DMS79 (cell line): ENCODE measurements around the gene GPC6.
"Not testable (repeated sequence)": the region's sequence is repeated elsewhere in the genome, so short reads cannot be mapped to it uniquely, and the experiment has no call there.

ENCODE experiments used
- DNase-seq: peaks from one replicate; lab custom pipeline; 2025; lab: John Stamatoyannopoulos, UW

Gene GPC6

DNA sequence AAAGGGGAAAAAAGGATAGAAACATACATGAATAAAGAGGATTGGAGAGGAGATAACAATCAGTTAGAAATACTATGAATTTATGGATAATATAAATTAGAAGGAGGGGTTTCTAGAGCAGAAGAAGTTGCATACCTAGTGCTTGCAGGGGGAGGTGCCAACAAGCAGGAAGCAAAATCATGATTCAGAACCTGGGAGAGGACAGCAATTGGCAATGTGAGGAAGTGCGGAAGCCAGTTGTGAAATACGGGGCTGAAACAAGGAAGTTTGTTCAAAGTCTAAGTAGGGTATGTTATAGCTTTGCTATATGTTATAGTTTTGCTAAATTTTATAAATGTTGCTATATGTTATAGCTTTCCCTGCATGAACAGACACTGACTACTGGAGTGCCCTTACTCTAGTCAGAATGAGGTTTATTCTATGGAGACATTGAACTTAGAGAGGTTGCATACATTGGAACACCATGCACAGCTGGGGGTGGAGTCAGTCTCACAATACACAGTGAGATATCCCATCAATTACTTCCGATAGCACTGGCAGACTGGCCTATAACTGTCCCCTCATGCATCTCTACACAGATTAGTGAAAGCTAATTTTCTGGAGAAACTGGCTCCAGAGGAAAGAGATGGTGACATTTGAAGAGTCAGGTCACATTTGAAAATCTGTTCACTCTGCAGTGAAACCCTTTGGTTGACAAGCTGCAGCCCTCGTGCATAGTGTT lies 92.1 kb downstream of the GPC6 start:
- no peak for DNase-seq

DNA sequence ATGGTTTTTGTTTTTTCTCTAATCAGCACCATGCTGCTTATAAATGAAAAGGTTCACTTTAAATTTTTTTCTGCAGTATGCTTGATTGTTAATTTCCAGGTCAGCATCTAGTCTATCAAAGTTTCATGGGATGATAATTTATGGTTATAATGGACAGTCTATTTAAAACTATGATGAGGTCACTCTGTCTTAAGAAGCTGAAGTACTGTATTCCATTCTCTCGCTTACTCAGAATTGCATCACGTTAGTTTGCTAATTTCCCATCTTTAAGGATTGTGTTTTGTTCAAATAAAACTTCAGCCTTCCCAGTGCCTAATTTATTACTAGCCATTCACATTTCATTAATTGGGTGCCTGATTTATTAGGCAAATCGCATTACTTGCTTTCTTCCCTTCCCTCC lies 94.3 kb downstream of the GPC6 start:
- DNase-seq = no peak

DNA sequence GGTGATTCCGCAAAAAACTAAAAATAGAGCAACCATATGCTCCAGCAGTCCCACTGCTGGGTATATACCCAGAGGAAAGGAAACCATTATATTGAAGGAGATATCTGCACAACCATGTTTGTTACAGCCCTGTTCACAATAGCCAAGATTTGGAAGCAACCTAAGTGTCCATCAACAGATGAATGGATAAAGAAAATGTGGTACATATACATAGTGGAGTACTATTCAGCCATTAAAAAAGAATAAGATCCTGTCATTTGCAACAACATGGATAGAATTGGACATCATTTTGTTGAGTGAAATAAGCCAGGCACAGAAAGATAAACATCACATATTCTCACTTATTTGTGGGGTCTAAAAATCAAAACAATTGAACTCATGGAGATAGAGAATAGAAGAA lies 97.3 kb downstream of the GPC6 start:
- not testable (repeated sequence) for DNase-seq

DNA sequence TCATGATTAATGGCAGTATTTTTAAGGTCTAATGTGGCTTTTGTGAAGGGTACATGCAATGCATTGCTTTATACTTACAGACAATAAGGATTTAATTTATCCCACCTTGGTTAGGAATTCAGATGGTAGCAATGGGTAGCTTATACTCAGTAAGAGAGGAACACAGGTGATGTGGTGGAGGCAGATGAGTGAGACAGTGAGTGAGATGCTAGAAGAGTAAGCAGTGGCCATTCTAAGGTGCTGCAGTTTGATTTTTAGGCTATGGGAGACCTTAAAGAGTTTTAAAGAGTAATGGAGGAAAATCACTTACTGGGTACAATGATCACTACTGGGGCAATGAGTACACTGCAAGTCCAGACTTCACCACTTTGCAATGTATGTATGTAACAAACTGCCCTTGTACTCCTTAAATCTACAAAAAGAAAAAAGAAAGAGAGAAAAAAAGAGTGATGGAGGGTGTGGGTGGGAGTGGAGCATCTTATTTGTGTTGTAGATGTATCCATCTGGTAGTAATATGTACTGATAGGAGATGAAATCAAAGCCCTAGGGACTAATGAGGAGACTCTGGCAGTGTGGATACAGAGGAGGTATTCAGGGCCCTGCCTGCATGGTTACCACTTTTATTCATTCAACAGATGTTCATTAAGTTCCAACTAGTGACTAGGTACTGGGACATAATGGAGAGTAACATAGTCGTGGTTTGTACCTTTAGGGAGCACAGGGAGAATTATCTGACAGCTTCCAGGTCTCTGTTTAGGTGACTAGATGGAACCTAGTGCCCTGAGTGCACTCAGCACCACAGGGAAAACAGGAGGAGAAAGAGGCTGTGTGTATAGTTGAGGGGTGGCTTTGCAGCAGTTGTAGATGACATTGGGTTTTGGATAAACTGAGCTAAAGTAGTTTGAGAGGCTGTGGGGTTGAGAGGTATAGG lies 99.0 kb downstream of the GPC6 start:
- DNase-seq = no peak

DNA sequence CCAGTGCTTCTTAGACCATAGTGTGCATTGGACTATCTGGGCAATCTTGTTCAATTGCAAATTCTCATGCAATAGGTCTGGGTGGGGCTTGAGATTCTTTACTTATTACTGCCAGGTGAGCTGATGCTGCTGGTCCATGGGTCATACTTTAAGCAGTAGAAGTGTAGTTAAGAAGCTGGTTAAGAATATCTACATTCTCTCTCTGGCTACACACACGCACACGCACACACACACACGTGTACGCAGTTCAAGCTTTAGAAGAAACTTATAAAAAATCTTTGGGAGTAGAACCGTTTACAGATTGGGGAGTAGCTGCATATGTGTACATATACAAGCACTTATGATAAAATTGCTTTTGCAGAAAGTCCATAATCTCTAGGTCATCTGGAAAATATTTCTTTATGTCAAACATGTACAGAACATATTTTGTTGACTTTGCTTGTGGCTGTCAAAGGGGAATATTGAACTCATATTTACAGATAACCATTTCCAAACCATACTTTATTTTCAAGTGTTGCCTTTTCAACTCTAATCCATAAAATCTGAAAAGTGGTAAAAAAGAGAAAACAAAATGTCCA lies 99.7 kb downstream of the GPC6 start:
- no peak for DNase-seq

DNA sequence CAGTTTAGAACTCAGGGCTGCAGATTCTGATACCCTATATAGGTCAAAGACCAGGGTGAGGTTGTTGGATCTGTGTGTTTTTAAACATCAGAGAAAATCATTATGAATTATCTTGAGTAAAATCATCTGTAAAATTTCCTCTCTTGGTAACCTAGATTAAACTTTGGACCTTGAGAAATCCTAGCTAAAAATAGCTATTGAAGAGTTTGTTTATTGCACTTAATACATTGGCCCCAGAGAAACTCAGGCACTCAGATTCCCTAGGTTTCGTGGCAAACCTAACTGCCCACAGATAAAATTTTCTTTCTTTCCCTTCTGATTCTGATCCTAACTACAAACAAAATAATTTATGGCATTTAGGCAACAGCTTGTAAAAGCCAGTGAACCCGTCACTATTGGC lies 102.3 kb downstream of the GPC6 start:
- DNase-seq = no peak

DNA sequence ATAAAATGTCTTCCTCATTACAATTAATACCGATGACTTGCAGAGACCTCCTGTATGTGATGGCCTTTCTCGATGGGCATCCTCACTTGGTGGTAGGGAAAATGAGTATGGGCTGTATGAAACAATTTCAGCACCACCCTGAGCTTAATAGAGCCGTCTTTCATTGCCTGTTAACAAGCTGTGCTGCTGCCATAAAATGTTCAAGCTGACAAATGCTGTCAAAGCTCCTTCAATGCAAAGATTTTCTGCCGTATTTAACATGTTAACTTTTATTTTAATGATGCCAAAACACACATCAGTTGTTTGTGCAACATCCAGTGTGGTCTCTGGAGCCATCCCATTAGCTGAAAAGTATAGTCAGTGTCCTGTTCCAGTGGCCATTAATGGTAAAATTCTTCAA lies 110.1 kb downstream of the GPC6 start:
- no peak for DNase-seq

DNA sequence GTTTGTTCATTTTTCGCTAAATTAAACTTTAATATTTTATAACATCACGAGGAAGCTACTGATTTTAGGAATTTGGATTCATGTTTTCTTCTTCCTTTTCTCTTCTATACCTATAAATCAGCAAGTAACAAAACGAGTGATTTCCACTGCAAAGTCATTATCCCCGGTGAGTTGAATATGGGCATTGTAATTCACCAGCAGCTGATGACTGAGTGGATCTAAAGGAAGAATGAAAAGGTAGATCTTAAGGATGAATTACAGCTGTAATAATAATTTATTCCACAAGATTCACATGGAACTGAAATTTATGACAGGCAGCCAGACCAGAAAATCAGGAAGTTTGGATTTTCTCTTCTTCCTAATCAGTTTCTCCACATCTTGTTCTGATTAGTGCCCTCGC lies 111.4 kb downstream of the GPC6 start:
- no peak for DNase-seq

DNA sequence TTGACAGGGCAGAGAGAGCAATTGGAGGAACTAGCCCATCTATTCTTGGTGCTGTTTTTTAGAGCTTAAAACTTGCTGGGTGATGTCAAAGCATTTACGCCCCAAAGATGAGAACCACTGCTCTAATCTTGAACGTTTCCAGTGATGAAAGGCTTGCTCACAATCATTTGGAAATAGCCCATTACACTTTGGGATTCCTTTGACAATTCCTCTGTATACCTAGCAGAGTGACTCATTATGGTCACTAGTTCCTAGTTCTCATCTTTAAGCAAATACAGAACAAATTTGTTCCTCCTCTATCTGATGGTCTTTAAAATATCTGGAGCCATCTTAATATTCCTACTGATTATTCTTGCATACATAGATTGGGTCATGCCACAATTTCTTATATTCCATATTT lies 112.3 kb downstream of the GPC6 start:
- no peak for DNase-seq

DNA sequence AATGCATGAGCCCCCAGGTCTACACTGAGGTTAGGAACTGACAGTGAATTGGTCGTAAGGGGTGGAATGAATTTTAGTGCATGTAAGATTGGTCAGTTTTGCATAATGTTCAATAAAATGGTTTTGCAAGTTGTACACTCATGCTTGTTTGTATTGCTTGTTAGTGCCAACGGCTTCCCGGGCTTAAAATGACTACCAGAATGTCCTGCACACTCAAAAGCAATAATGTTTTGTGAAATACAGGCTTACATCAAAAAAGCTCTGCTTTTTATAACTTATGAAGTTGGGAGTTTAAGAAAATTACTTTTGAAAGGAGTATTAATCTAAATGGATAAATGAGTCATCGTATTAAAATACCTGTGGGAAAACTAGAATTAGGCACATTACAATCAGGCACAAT lies 112.9 kb downstream of the GPC6 start:
- no peak for DNase-seq

DNA sequence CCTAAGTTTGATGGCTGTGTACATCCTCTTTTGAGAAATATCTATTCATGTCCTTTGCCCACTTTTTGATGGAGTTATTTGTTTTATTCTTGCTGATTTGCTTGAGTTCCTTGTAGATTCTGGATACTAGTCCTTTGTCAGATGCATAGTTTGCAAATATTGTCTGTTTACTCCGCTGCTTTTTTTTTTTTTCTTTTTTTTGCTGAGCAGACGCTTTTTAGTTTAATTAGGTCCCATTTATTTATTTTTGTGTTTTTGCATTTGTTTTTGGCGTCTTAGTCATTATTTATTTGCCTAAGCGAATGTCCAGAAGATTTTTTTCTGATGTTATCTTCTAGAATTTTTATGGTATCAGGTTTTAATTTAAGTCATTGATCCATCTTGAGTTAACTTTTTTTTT lies 114.9 kb downstream of the GPC6 start:
- DNase-seq = no peak

DNA sequence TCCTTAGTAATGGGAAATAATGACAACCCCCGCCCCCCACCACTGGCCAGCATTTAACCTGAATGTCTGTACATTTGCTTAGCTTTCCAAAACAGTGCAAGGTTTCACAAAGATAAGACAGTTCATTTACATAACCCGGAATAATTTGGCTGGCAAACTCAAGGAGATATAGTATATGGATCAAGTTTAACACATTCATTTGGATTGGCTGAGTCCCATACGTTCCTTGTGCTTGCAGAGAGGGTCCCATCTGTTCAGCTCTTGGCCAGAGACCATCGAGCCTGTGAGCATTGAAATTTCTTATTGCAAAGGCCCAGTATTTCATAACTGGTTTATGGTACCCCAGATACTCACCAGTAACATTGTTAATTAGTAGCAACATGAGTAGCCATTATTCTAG lies 116.5 kb downstream of the GPC6 start:
- DNase-seq = no peak

DNA sequence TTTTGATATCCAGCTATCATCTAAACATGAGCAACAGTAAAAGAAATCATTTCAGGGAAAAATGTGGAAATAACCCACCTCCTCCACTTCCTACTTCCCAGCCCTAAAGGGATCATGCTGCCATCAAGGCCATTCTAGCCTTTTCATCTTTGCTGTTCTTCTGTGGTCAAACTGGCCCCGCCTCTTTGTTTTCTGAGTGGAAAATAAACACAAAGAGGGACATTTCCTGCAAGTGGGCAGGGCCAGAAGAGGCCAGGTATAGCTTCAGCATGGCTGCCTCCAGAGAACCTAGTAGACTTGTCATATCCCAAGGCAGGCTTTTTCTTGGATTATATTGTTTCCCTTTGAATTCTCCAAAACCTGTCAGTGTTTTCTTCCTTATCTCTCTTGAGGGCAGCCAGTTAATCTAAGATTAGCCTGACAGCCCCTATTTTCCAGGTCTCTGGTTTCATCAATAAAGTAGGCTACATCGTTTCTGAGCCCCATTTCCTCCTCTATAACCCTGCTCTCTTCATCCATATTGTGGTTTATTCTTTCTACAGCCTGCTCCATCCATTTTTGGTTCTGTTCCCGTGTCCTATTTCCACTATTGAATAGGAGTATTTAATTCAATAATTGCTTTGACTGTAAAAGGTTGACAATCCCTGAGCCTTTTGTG lies 117.6 kb downstream of the GPC6 start:
- no peak for DNase-seq

DNA sequence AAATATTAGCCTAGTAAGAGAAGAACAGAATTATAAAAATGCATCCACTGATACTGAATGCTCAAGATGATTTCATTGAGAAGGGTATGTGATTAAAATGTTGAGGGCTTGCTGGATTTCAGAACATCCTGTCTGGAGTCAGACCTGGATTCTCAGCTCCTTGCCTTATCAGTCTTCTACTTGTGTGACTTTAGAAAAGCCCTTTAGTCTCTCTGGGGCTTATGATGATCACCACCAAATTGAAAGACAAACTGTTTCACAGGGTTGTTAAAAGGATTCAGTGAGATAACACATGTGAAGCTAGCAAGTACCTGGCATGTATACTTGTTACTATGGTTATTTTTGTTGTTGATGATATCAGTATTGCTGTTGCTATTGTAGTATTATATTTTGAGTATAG lies 118.4 kb downstream of the GPC6 start:
- no peak for DNase-seq

DNA sequence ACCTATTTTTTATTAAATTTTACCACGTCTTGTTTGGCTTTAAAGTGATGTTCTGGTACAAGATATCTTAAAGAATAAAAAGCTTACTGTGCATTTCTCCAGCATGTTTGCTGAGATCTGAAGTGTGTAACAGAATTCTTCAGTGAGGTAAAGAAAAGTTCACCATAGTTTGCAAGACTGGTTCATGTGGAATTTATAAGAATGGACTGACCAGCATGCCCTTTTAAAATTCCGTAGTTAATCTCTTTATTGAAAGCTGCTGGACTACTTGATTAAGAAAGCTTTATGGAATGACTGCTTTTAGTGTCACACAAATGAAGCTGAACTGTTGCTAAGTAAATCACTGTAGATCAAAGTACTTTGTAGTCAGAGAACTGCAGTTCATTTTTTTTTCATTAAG lies 119.2 kb downstream of the GPC6 start:
- DNase-seq = no peak

DNA sequence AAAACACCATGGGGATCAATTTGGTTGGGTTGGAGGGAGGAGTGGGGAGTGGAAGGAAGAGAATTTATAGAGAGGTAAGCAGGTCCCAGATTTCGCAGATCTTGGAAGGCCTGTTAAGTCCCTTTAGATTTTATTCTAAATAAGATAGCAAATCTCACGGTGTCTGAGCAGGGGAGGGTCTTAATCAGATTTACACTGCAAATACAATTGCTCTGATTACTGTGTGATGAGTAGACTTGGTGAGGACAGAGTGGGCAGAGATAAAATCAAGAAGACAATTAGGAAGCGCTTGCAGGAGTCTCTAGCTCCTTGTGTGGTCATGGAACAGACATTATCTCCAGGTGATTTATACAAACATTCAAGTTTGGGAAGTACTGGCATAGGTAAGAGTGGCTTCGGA lies 126.0 kb downstream of the GPC6 start:
- DNase-seq = no peak

DNA sequence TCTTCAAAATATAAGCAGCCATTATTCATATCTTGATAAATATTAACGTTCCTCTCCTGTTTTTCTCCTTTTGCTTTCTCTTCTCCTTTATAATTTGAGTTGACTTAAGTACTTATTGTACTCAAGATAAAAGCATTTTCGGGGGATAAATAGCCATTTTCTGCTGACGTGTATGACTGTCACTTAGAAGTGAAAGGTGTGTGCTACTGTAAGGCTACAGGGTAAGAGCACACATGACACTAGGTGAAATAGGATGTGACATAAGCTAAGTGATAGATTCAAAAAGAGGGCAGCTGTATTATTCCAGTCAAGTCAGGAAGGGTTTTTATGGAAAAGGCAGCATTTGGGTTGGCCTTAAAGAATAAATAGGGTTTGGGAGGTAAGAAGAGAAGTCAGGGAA lies 128.5 kb downstream of the GPC6 start:
- DNase-seq = peak; percentile 12

DNA sequence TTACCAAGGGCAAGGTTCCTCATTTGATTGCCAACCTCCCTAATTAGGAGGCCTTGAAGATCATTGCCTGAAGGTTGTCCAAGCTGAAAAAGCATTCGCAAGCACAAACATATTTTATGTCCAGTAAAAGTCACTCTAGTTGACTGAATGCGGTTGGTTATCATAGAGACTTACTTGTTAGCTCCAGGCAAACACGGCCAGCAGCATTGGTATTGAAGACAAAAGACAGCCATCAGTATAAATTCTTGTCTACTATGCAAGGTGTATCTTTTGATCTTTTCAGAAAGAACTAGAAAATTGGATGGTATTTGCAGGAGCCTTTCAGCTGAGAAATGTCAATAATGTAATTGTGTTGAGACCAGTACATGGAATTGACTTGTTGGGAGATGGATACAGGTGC lies 129.9 kb downstream of the GPC6 start:
- DNase-seq = no peak

DNA sequence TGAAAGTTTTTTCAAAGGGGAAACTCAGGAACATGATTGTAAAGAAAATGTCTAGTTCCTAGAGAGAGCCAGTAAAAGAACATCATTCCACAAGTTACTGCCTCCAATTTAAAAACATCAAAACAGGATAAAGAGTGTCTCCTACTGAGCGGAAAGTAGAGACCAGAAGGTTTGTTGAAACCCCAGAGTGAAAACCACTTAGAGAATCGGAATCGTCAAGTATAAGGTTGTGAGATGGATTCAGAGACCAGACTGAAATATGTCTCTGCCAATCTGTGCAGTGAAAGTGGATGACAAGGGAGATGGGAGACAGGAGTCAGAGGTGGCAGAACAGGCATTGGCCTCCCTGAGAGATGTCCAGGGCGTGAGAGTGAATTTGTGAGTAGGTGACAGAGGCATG lies 133.4 kb downstream of the GPC6 start:
- DNase-seq = no peak

DNA sequence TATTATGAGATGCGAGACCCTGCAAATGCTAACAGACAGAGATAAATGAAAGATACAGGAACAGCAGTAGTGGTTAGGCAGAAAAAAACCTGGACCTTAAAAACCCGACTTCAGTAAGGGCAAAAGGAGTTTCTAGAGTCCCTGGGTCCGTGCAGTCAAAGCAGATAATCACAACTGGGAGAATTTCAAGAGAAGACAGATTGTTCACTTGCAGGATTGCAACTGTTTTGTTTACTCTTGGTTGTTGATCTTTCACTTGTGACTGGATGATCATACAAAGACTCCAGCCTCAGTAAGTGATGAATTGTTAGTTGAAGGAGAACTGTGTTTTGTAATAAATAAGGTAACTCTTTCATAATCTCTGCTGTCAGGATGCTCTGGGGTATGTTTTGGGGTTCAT lies 135.1 kb downstream of the GPC6 start:
- no peak for DNase-seq

DNA sequence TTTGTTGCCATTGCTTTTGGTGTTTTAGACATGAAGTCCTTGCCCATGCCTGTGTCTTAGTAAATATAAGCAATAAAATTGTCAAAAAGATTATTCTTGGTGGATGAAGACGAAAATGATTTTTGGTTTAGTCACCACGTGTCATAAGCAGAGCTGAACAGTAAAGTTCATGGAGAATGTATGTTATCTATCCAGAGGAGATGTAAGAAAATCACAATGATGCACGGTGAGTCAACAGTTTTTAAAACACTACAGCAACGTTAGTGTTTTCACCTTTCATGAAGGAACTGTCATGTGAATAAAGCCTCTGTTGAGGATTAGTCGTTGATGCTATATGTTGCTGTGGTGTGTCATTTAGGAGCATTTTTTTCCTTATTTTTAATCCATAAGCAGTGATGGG lies 137.6 kb downstream of the GPC6 start:
- no peak for DNase-seq

DNA sequence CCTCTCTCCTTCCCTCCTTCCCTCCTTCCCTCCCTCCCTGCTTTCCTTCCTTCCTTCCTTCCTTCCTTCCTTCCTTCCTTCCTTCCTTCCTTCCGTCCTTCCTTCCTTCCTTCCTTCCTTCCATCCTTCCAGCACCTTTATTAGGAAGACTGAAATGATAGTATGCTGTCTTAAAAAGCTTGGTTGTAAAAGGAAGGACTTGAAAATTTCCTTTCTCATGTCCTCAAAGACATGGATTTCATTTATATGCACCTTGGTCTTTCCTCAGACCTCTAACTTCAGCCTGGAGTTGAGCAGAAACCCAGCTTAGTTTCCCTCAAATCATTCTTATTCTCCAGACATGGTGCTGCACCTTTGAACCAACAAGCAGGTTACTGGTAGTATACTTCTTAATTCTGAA lies 141.7 kb downstream of the GPC6 start:
- no peak for DNase-seq

DNA sequence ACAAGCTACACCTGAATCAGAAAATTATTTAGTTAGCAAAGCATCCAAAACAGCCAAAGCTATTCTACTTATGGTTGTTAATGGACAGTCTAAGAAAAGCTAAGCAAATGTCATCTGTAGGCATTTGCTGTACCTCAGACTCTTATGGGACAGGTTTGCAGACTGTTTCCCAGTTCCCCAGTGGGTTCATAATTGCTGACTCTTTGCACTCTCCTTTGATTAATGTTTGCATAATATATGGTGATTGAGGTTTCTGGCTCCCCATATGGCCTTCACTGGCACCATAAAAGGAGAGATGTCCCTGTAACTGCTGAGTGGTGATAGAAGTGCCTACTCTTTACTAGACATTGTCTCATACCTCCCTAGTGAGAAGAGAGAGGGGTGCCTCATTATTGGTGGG lies 142.1 kb downstream of the GPC6 start:
- DNase-seq = no peak
